Activated CD4-positive, CD25-positive, alpha-beta regulatory T cell (primary cell): Measurements from ENCODE around the gene ZNF678.

Experiments
- DNase-seq, 4 experiments: peaks; one replicate each; lab custom pipeline; 2025; lab: John Stamatoyannopoulos, UW

ZNF678 gene

DNA sequence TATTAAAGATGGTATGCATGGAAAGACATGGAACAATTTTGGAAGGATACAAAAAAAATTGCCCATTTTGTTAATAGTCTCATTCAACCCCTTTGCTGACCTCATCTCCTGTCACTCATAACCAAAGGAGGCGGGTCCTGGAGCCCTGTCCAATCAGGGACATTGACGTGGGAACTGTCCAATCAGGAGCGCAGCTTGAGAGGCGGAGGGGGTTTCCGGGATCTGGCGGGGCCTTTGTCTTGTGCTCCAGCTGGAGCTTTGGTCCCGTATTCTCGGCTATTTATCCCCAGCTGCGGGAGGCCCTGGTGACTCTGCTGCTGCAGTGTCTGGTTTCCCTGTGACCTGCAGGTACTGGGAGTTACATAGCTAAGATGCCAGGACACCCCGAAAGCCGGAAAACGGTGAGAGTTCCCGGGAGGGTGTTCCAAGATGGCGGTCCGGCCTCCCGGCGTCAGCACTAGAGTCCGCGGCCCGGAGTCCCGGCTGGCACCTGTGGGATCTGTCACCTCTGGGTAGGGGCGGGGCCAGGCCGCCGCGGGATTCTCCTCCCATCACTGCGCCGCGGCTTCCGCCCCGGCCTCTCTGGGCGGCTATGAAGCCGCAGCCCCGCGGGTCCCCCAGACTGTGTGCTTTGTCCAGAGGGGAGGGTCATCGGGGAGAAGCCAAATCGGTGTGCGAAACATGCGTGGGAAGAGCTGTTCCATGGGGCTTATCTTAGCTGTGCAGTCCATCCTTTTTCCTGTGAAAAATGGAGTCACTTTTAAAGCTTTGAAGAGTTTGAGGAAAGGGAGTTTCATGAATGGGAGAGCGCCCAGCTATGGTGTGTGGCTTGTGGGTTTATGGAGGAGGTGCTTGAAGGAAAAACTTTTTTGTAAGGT, at the start of gene ZNF678:
ZNF678 (plus strand) TSS at position 233 of the 878 bp plus-strand sequence. CDS start 87,436 bp downstream, outside the sequence.
- DNase-seq, result peak; percentile 59 to 70 (median 66)

DNA sequence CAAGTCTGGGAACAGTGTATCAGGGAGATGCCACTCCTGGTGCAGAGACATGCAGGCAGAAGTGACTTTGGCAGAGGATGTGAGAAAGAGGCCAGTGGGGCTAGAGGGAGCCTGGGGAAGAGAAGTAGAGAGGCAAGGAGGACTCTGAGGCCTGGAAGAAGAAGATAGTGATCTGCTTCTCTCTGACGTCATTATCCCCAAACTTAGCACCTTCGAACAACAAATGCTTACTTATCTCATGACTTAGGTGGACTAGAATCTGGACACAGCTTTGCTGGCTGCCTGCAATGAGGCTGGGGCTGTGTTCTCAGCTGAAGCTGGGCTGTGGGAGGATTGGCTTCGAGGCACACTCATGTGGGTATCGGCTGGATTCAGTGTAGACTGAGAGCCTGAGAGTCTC, 44.5 kb upstream of the ZNF678 start:
- DNase-seq, result no peak

DNA sequence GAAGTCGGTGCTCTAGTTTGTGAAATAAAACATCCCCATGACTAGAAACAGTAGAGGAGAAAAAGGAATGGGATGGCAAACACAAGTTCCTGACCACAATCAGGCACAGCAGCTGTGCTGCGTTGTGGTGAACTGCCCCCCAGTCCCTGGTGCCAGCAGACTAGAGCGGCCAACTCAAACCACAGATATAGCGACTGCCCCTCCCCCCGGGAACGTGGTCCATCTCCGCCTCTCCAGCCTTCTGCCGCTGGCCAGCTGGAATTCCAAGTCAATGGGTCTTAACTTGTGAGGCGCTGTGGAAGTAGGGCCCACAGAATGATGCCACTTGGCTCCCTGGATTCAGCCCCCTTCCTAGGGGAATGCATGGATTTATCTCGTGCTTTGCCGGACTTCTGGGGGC, 41.6 kb upstream of the ZNF678 start:
- DNase-seq, result no peak

DNA sequence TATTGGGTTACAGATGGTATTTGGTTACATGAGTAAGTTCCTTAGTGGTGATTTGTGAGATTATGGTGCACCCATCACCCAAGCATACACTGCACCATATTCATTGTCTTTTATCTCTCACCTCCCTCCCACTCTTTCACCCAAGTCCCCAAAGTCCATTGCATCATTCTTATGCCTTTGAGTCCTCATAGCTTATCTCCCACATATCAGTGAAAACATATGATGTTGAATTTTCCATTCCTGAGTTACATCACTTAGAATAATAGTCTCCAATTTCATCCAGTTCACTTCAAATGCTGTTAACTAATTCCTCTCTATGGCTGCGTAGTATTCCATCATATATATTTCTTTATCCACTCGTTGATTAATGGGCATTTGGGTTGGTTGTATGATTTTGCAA, 36.8 kb upstream of the ZNF678 start:
- no peak for DNase-seq

DNA sequence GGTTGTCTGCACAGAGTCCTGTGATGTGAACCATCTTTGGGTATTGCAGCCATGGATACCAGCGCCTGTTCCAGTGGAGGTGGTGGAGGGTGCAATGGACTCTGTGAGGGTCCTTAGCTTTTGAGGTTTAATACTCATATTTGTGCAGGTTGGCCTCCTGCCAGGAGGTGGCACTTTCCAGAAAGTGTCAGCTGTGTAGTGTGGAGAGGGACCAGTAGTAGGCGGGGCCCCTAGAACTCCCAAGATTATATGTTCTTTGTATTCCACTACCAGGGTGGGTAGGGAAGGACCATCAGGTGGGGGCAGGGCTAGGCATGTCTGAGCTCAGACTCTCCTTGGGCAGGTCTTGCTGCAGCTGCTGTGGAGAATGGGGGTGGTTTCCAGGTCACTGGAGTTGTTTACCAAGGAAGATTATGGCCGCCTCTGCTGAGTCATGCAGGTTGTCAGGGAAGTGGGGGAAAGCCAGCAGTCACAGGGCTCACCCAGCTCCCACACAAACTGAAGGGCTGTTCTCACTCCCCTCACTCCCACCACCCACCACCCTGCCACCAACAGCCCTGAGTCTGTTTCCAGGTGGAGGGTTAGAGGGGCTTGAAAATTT, 31.2 kb upstream of the ZNF678 start:
- DNase-seq, result no peak

DNA sequence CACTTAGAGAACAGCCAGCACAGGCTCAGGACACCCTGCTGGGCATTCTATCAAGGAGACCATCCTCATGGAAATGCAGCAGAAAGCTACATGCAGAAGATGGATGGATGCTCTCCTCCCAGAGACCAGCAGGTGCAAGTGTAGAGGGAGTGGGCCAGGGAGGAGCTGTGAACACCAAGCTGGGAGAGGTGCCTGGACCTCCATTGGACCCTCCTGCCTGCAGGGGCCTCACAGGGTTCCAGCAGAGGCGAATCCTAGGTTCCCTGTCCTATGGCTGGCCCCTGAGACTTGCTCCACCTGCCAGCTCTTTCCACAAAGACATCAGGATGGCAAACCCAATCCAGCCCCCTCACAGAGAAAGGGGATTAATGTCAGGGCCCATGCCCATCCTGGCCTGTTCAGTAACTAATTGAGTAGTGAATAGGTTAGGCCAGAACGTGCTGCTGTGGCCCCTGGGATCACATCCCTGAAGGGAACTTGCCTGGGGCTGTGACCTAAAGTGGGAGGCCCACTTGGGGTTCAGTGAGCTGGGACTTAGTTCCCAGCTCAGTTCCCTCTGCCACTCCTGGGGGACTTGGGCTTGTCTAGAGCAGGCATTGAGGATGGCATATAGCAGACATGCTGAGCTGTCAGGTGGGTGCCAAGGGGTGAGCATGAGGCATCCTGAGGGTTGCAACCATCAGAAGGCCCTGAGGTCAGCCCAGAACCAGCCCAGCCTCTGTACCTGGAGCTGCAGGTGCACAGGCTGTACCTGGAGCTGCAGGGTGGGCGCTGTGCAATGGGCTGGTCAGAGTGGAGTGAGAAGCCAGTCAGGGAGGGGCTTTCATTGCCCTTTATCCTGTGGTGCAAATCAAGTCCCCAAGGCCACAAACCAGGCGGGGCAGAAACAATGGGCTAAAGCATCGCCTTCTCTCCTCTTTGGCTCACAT, 22.9 kb upstream of the ZNF678 start:
- DNase-seq, result no peak

DNA sequence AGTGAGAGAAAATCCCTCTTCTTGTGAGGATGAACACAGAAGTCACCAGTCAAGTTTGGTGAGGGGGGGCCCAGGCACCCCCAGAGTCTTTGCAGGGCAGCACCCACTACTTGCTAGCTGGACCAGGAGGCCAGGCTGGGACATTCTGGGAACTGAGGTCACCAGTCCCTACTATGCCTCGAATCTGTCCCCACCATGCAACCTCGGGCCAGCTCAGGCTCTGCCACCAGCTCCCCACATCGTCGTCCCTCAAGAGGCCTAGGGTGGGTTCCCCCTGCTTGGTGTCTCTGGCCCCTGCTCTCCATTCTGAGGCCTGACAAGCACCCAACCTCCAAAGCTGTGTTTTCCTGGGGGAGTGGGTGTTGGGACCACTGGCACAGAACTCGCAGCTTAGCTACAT, 22.2 kb upstream of the ZNF678 start:
- DNase-seq, result no peak

DNA sequence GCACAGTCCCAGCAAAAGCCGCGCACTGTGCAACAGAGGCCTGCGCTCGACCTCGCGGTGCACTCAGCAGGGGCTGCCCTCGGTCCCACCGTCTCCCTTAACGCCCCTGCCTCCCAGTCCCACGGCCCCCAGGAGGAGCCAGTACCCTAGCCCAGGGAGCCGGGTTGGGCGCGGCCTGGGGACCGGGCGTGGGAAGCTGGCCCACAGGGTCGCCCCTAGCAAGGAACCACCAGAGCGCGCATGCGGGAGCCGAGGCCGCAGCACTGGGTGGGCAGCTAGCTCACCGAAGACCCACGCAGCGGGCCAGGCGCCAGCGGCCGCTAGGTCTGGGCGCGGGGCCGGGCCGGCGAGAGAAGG, 21.6 kb upstream of the ZNF678 start:
- no peak for DNase-seq

DNA sequence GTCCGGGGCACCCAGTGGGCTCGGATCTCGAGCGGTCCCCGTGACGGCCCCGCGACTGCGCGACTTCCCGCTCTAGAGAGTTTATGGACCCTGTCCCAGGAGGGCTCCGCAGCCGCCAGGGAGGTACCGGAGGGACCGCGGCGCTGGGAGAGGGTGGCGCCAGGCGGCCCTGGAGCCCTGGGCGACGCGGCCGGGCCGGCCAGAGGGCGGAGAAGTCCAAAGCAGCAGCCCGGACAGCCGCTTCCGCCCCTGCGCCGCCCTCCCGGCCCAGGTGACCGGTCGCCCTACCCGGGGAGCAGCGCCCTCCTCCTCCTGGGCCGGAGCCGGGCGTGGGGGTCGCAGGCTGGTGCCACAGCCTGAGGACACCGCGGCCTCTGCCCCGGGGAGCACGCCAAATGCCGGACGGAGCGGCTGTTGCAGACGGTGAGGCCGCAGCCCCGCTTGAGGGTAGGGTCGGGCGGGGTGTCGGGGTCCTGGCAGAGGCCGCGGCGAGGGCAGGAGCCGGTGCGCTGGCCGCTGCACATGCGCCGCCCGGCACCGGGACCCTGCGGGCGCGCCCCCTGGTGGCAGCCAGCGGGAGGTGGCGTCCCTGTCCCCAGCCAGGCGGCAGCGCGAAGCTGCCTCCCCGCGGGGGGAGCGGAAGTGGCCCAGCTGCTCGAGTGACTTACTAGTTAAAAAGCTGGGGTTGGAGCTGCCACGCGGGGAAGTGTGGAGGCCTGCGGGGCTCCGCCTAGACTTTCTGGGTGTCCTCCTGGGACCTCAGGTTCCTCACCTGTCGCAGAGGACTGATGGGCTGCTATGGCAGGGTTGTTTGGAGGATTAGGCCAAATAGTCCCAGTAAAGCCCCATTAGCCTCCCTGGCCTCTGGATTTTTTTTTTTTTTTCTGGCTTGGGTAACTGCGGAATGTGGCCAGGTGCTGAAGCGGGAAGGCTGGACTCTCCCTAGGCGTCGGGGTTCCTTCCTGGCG, 20.9 kb upstream of the ZNF678 start:
- peak; percentile 76 to 85 (median 82) for DNase-seq

DNA sequence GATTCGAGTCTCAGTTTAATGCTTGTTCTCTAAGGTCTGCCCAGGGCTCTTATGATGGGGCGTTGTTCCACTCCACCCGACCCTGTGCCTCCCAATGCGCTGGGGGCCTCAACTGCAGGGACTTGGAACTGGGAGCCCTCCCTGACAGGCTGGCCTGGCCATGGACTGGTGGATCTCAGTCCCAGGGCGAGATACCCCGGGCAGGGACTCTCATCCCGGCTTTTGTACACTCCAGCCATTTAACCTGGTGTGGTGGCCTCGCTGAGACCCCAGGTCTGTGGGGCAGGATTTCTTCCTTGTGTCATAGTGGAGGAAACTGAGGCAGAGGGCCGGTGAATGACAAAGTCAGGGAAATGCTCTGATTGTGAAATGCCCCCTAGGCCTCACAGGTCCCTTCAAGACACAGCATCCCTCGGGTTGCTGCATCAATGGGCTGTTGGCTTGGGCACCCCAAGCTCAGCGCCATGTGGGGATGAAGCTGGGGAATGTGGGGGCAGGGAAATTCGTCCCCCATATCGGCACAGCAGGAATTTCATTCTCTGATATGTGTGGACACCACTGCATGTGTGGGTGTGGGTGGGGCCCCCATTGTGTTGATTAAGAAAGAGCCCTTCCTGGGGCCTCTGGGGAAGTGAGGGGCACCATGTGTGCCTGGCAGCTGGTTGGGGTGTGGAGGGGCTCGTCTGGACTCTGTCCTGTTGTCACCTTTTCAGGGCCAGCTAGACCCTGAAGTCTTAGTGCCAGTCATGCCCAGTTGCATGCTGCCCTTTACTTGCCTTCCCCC, 19.9 kb upstream of the ZNF678 start:
- no peak for DNase-seq

DNA sequence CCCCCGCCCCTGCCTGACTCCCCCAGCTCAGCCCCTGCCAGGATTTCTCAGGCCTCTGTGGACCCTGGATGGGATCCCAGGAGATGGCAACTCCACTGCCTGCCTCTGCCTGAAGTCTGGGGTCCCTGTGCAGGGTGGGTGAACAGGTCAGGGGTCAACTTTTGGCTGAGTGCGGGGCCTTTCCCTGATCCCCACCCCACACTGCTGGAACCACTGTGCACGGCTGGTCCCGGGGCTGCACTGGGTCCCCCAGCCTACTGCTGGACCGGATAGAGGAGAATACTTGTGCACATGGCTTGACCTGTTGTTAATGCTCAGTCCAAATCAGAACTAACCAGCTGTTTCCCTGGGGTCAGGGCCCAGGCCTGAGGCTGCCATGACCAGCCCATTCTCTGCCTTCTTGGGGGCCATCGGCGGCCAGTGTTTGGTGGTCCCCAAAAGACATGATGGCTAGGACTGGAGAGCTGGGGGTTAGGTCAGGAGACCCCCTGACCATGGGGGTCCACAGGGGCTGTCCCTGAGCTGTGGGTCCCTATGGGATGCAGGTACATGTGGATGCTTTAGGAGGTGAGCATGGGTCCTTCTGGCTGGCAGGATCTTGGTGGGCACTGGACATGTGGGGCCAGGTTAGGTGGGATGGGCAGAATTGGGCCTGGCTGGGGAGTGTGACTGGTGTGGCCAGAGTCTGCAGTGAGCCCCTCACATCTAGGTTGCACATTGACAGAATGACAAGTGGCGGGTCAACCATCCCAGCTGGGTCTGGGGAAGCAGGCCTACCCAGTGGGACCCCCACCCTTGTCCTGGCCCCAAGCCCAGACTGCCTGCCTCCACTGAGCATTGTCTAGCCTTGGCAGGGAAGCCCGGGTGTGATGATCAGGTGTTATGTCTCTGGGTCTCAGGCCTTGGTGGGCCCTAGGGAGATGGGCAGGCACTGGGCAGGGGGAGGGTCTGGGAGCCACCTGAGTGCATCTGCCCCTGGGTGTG, 19.0 kb upstream of the ZNF678 start:
- DNase-seq, result no peak

DNA sequence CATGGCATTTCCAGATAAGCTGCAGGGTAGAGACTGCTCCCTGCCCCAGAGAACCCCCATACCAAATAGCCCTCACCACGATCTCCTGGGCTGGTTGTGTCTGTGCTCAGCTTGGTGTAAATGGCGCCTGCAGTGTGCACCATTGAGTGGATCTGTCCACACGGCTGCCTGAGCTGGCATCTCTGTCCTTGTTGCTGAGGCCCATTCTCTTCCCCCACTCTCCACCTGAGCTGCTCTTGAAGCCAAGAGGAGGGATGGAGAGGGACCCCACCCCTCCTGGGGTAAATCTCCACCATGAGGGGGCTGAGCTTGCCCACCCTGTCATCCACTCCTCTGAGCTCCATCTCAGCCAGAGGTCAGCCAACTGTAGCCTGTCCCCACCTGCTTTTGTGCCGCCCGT, 18.0 kb upstream of the ZNF678 start:
- no peak for DNase-seq

DNA sequence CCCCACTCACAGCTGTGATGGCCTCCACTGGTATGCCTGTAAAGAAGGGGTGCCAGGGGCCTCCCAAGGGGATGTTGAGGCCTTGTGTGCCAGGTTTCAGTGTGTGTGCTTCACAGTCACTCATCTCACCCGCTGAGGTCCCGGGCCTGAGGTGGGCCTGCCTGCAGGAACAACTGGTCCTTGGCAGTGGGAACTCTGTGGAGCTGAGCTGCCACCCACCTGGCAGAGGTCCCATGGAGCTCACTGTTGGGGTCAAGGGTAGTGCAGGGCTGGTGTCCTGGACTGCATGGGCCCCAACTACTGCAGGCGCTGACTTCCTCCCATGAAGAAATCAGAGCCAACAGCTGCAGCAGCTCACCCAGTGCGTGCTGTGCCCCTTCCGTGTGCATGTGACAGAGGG, 17.3 kb upstream of the ZNF678 start:
- DNase-seq, result no peak

DNA sequence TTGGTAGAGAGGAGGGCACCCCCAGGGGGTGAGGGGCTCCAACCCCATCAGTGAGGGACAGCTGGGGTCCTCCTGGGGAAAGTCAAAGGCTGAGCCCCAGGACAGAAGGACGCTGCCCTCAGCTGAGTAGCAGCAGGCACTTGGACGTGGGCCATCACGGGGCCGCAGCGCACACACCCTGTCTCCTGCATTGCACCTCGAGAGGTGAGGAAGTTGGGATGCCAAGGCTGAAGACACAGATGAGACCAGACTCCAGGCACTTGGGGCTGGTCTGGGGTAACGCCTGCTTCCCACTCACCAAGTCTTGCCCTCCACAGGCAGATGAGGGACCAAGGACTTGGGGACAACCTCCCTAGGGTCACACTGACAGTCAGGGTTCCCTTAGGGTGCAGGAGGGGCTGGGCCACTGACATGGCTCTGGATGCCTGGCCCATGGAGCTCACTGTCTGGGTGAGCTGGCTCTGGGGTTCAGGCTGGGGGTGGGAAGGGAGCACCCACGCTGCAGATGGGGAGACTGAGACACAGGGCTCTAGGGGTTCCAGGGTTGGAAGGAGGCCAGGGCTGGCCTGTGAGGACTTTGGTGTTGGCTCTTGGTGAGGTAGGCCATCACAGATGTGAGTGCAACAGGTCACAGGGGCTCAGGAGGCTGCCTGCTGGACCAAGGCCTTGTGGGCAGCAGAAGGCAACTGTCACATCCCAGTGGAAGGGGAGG, 16.6 kb upstream of the ZNF678 start:
- DNase-seq, result no peak

DNA sequence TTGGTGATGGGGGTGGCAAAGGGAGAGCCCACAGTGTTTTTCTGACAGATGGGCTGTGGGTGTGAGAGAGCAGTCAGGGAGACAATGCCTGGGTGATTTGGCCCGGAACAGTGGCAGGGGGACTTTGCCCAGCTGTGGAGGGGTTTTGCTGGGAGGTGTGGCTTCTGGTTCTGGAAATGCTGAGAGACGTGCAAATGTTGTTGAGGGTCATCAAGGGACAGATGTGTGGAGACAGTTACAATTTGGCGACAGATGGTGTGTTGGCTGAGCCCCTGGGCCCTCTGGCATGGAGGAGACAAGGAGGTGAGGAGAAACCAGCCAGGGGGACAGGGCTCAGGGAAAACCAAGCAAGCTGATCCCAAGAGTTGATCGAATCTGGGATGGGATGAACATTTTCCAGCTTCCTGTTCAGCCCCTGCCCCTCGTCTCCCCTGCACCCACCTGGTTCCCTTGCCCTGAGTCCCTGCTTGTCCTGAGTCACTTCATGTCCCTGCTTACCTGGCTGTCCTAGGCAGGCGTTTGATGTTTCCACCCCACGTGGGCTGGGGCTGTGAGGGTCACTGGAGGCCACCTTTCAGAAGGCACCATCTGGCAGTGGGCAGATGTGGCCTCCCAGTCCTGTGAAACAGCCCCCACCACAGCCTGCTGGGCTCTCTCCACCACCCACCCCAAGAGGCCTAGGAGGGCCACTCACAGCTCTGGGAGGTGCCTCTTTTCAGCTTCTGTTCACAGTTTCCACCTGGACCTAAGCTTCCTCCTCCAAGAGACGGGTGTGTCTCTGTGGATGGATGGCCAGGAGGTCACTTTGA, 15.8 kb upstream of the ZNF678 start:
- DNase-seq, result no peak

DNA sequence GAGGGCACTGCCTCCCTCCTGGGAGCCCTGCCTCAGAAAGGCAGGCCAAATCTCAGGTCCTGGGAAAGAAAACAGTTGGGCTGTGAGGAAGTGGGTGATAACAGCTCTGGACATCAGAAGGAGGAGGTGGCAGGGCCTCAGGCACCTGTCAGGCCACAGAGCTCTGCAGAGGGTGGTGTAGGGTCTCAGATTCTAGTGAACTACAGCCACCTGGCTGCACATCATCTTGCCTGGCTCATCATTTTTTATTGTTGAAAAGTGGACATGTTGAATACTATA, 15.3 kb upstream of the ZNF678 start:
- no peak for DNase-seq

DNA sequence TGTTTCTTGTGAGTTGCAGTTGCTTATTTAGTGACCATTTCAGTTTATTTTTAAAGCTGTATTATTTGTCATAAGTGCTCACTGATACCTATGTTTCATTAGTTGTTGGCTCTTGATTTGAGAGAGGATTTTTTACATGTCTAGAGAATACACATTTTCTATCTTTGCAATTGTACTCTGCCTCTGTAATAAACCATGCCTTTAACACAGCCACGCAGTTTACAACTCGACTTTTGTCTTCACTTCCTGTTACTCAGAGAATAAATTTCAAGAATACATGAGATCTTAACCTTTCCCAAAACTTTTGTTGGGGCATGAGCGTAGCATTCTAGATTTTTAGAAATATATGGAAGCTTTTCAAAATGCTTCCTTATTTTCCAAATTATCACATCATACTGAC, 14.9 kb upstream of the ZNF678 start:
- no peak for DNase-seq

DNA sequence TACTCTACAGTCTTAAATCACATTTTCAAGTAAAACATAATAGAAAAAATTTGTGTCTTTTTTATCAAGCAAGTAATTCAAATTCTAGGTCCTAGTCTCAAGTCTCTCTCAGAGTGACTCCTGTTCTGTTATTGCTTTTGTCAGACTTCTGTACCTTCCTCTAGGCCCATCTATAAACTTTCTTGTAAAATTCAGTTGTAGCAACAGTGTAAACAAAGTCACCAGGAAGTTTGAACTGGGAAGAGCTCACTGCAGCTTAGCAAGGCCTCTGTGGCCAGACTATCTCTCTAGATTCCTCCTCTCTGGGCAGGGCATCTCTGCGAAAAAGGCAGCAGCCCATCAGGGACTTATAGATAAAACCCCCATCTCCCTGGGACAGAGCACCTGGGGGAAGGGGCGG, 13.5 kb upstream of the ZNF678 start:
- DNase-seq, result no peak
